Panc1 (cell line): ENCODE measurements around the gene USF1. TPM values are rescaled to one million over a fixed set of nuclear protein-coding genes. Genes with fewer than 3 reads are reported as not detected.

ENCODE experiments used
- ATAC-seq: fragments of 200-7000 bp; cut with Tn5 transposase; 2 replicates; pipeline ENCODE4 v1.9.1; 2020; ENCODE audit warnings: mild to moderate bottlenecking, moderate library complexity
- BruUV-seq: library from RNA; stranded (reverse); fragments of 400-500 nt; replicated peaks from 2 replicates; lab custom pipeline; 2021; lab: Mats Ljungman, UMichigan
- CTCF ChIA-PET: fragments of 300-600 bp; sonication (Branson Sonifier 250); formaldehyde crosslinking; loops from one replicate; lab custom pipeline; 2022; ENCODE audit warnings: antibody characterized with exemption; lab: Charles Lee
- POLR2A ChIA-PET: fragments of 300-600 bp; sonication (Branson Sonifier 250); formaldehyde crosslinking; loops from one replicate; lab custom pipeline; 2022; ENCODE audit warnings: antibody characterized with exemption; lab: Charles Lee
- DNase-seq: peaks from one replicate; pipeline ENCODE4 v3.0.0-alpha.2; 2010; ENCODE audit warnings: low read depth, low spot score
- H3K27ac ChIP-seq: 2 replicates; pipeline ENCODE4 v1.5.1; 2011; ENCODE audit warnings: mild to moderate bottlenecking, low read length, inconsistent platforms
- H3K27me3 ChIP-seq: fragments of 200-500 bp; sonication (Bioruptor generic); 2 replicates; pipeline ENCODE4 v1.6.0; 2014; ENCODE audit warnings: low read length, inconsistent platforms; ENCODE audit not compliant: control insufficient read depth, insufficient read depth
- H3K36me3 ChIP-seq: fragments of 200-500 bp; sonication (Bioruptor generic); 2 replicates; pipeline ENCODE4 v1.5.1; 2014; ENCODE audit warnings: inconsistent platforms, mild to moderate bottlenecking, low read length, moderate library complexity; ENCODE audit not compliant: control insufficient read depth, insufficient read depth
- H3K4me1 ChIP-seq: 2 replicates; pipeline ENCODE4 v1.5.1; 2011; ENCODE audit warnings: inconsistent platforms, mild to moderate bottlenecking, low read length, moderate library complexity; ENCODE audit not compliant: control insufficient read depth, insufficient read depth
- H3K4me3 ChIP-seq, 2 experiments: 2 replicates each; pipeline ENCODE4 v1.5.1; 2011 to 2012; ENCODE audit warnings: low read depth in 2 of 2, low read length in 2 of 2, mild to moderate bottlenecking in 2 of 2, inconsistent platforms in 1 of 2, moderate library complexity in 1 of 2
- H3K9me3 ChIP-seq: fragments of 200-500 bp; sonication (Bioruptor generic); 2 replicates; pipeline ENCODE4 v1.5.1; 2014; ENCODE audit warnings: low read depth, mild to moderate bottlenecking, inconsistent platforms, low read length, moderate library complexity; ENCODE audit not compliant: control insufficient read depth, insufficient read depth
- CTCF ChIP-seq: fragments of 450-650 bp; IDR thresholded peaks from 2 replicates; pipeline ENCODE4 v1.5.1; 2017; ENCODE audit warnings: mild to moderate bottlenecking
- POLR2AphosphoS5 ChIP-seq: IDR thresholded peaks from 2 replicates; pipeline ENCODE4 v1.6.1; 2012; ENCODE audit warnings: mild to moderate bottlenecking, low read depth, low read length, moderate library complexity
- REST ChIP-seq, 2 experiments: IDR thresholded peaks; 2 replicates each; pipeline ENCODE4 v1.6.1; 2011 to 2012; ENCODE audit warnings: low read depth in 2 of 2, control low read depth in 1 of 2, low read length in 1 of 2, mild to moderate bottlenecking in 1 of 2, moderate library complexity in 1 of 2; ENCODE audit not compliant: insufficient read depth in 1 of 2
- SIN3A ChIP-seq: IDR thresholded peaks from 2 replicates; pipeline ENCODE4 v1.6.1; 2012; ENCODE audit warnings: low read depth, mild to moderate bottlenecking, low read length, moderate library complexity, borderline replicate concordance; ENCODE audit not compliant: insufficient read depth
- TCF7L2 ChIP-seq: IDR thresholded peaks from 2 replicates; pipeline ENCODE4 v1.6.1; 2011; ENCODE audit warnings: mild to moderate bottlenecking, low read depth, low read length, inconsistent platforms
- in situ Hi-C: cut with HindIII; loops from 2 replicates; pipeline ENCODE4 v1.10.0; 2016; ENCODE audit warnings: low sequenced_read_pairs, low pct_unique_long_range_greater_than_20kb
- intact Hi-C: fragments of 100-400 bp; cut with micrococcal nuclease; formaldehyde crosslinking; loops from one replicate; pipeline ENCODE4 v1.10.0; 2022; ENCODE audit not compliant: unreplicated experiment
- total RNA-seq: library from RNA; stranded (reverse); gene quantifications from one replicate; pipeline ENCODE4 v1.2.1, GENCODE V29; 2021; ENCODE audit not compliant: unreplicated experiment

The USF1 gene
- total RNA-seq, 1 experiment from 2014 or later = 57.7 TPM

- no peaks in the 10 kb centered on the region for H3K36me3 ChIP-seq
- BruUV-seq = no TSS peak
- H3K4me3 ChIP-seq = no peak overlapping the region
- no peak for ATAC-seq
- no peaks in the 10 kb centered on the region for H3K9me3 ChIP-seq
- in situ Hi-C loops = no loop called here
- intact Hi-C loops = no loop called here
- TF ChIP-seq POLR2AphosphoS5 (no peak), CTCF (no peak), SIN3A (no peak), REST (IDR thresholded peaks at IDR 0.05; ENCODE audit: insufficient read depth in 1 of 2, low read depth in 2 of 2, low read length in 1 of 2) (no peak), TCF7L2 (no peak)
- no peak for DNase-seq
- H3K4me1 ChIP-seq = no peaks in the 10 kb centered on the region
- H3K27ac ChIP-seq = no peak overlapping the region
- ChIA-PET POLR2A (interaction anchor here (0.6 kb wide), 1 partner anchor 876 kb away, joined by 3 read pairs; no protein-coding TSS in a partner anchor), CTCF (no interaction called here)
- no peaks in the 10 kb centered on the region for H3K27me3 ChIP-seq
These were observed 45.3 kb upstream of the USF1 start for GRCh38 chr1:161091093-161091492.

GRCh38 chr1:161090617-161091016, 44.8 kb upstream of the USF1 start:
- POLR2A ChIA-PET = interaction anchor here (0.6 kb wide), 1 partner anchor 875 kb away, joined by 3 read pairs; no protein-coding TSS in a partner anchor
- ATAC-seq (no peak), DNase-seq (no peak)
- Histone ChIP-seq H3K27ac (no peak overlapping the region), H3K9me3 (no peaks in the 10 kb centered on the region), H3K27me3 (no peaks in the 10 kb centered on the region), H3K4me1 (no peaks in the 10 kb centered on the region), H3K4me3 (no peak overlapping the region), H3K36me3 (no peaks in the 10 kb centered on the region)
- no TSS peak for BruUV-seq
- CTCF ChIA-PET = no interaction called here
- in situ Hi-C loops = no loop called here
- intact Hi-C loops = no loop called here
- no peak for TF ChIP-seq POLR2AphosphoS5
- TF ChIP-seq TCF7L2 = no peak
- no peak for TF ChIP-seq CTCF
- TF ChIP-seq SIN3A = no peak
- no peak for TF ChIP-seq REST (IDR thresholded peaks at IDR 0.05; ENCODE audit: insufficient read depth in 1 of 2, low read depth in 2 of 2, low read length in 1 of 2)
